NCI-H460 (cell line): Measurements from ENCODE around the gene RASA4B. TPM values are rescaled to one million over a fixed set of nuclear protein-coding genes. Genes with fewer than 3 reads are reported as not detected.

Source experiments
- total RNA-seq: library from RNA; depleted of rRNA; stranded (reverse); fragments of >200 nt; shearing (Covaris generic); gene quantifications from 2 replicates; pipeline ENCODE4 v1.2.3, GENCODE V29; 2014; rRNA removed

RASA4B gene
- total RNA-seq, 1 experiment from 2014 or later = 2.7 TPM

Other genes with a start within 250 kb of the RASA4B start
- gene SH2B2, start 230.9 kb downstream of the RASA4B start, total RNA-seq = 3.2 and 3.3 TPM in 2 replicates
- gene SPDYE6, start 161.3 kb downstream of the RASA4B start, total RNA-seq = not detected in 2 replicates
- gene PRKRIP1, start 121.4 kb downstream of the RASA4B start, total RNA-seq = 14.6 and 17.4 TPM in 2 replicates
- 3.6 and 5.1 TPM in 2 replicates for gene ORAI2, start 84.2 kb downstream of the RASA4B start, total RNA-seq
- 8.5 and 9.5 TPM in 2 replicates for gene ALKBH4, start 52.9 kb downstream of the RASA4B start, total RNA-seq
- 25.2 and 28.4 TPM in 2 replicates for gene LRWD1, start 52.8 kb downstream of the RASA4B start, total RNA-seq
- gene POLR2J, start 38.9 kb downstream of the RASA4B start, total RNA-seq = 42.4 and 43.0 TPM in 2 replicates
- 5.0 and 11.7 TPM in 2 replicates for gene UPK3BL2, start 25.9 kb upstream of the RASA4B start, total RNA-seq
- not detected in 2 replicates for gene SPDYE2, start 33.4 kb upstream of the RASA4B start, total RNA-seq
- 14.8 and 21.3 TPM in 2 replicates for gene POLR2J3, start 54.8 kb upstream of the RASA4B start, total RNA-seq
- gene RASA4, start 99.0 kb upstream of the RASA4B start, total RNA-seq = 2.1 and 4.7 TPM in 2 replicates
- 22.8 and 31.2 TPM in 2 replicates for gene UPK3BL1, start 125.0 kb upstream of the RASA4B start, total RNA-seq
- gene SPDYE2B, start 132.5 kb upstream of the RASA4B start, total RNA-seq = not detected in 2 replicates
- gene POLR2J2, start 153.9 kb upstream of the RASA4B start, total RNA-seq = 3.2 and 3.8 TPM in 2 replicates
- 7.4 and 7.9 TPM in 2 replicates for gene FAM185A, start 231.2 kb upstream of the RASA4B start, total RNA-seq